22Rv1 (cell line): Measurements from ENCODE around the gene GAS1.

Experiments used
- H3K27ac ChIP-seq: fragments of 450-650 bp; 2 replicates; pipeline ENCODE4 v1.5.1; 2017
- ZFX ChIP-seq: fragments of 450-650 bp; IDR thresholded peaks from 2 replicates; pipeline ENCODE4 v1.6.1; 2017; ENCODE audit warnings: antibody characterized with exemption, borderline replicate concordance
- TF ChIP-seq, protein P1 (sequence below): fragments of 450-650 bp; IDR thresholded peaks from 2 replicates; pipeline ENCODE4 v1.5.1; 2017; ENCODE audit warnings: mild to moderate bottlenecking

The GAS1 gene

DNA sequence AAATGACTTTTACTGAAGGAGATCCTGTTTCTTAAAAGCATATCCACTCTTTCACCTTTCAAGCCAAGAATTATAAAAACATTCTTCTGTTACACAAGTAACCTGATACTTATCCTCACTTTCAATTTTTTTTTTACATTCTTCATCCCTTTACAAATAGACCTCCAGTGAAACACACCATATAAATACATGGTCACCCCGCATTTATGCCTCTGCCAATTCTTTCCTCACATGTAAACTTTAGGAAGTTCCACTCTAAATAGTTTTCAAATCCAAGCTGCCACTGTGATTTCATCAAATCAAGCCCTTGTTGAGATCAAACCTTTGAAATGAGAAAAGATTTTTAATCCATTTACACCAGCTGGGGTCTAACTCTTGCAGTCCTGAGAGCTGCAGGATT, 40.0 kb downstream of the GAS1 start:
- TF ChIP-seq, protein P1, sequence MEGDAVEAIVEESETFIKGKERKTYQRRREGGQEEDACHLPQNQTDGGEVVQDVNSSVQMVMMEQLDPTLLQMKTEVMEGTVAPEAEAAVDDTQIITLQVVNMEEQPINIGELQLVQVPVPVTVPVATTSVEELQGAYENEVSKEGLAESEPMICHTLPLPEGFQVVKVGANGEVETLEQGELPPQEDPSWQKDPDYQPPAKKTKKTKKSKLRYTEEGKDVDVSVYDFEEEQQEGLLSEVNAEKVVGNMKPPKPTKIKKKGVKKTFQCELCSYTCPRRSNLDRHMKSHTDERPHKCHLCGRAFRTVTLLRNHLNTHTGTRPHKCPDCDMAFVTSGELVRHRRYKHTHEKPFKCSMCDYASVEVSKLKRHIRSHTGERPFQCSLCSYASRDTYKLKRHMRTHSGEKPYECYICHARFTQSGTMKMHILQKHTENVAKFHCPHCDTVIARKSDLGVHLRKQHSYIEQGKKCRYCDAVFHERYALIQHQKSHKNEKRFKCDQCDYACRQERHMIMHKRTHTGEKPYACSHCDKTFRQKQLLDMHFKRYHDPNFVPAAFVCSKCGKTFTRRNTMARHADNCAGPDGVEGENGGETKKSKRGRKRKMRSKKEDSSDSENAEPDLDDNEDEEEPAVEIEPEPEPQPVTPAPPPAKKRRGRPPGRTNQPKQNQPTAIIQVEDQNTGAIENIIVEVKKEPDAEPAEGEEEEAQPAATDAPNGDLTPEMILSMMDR = no peak
- no peak for TF ChIP-seq ZFX
- no peak overlapping the region for H3K27ac ChIP-seq

DNA sequence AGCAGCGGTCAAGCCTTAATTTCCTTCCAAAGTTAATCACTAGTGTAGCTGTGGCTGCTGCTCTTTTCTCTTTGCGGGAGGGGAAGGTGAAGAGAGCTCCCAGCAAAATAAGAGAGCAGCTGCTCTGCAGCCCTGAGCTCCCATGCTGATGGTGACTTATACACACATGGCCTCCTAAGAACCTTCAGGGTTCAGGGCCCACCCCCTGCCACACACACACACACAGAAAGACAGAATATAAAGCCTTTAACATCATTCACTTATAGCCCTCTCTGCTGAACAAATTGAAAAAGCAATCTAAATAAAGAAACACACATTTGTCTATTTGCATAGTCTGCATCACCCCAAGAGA, 43.6 kb downstream of the GAS1 start:
- no peak overlapping the region for H3K27ac ChIP-seq
- TF ChIP-seq ZFX = no peak
- TF ChIP-seq, protein P1 = no peak

- H3K27ac ChIP-seq = no peak overlapping the region
- TF ChIP-seq ZFX = no peak
- TF ChIP-seq, protein P1 = no peak
Measured at GRCh38 chr9:86902991-86903733, 44.1 kb downstream of the GAS1 start.

DNA sequence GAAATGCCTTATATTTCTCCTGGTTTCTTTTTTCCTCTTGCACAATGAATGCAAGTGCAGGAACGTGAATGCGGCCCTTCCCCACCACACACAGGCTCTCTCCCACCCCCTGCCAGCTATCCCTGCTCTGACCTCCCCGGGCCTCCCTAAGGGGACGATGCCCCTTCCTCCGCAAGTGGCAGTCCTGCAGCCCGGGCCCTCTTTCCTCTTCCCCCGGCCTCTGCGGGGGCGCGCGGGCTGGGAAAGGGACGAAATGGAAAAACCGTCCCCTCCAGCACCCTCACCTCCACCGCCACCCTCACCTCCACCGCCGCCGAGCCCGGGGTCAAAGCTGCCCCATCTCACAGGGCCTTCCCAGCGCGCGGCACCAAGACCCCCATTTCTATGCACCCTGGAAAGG, 44.7 kb downstream of the GAS1 start:
- H3K27ac ChIP-seq = no peak overlapping the region
- no peak for TF ChIP-seq ZFX
- TF ChIP-seq, protein P1 = no peak

- H3K27ac ChIP-seq = no peak overlapping the region
- TF ChIP-seq, protein P1 = no peak
- TF ChIP-seq ZFX = no peak
Measured at GRCh38 chr9:86902176-86902575, 45.1 kb downstream of the GAS1 start.

GRCh38 chr9:86901511-86901910, 45.8 kb downstream of the GAS1 start:
- TF ChIP-seq, protein P1 = no peak
- TF ChIP-seq ZFX = no peak
- no peak overlapping the region for H3K27ac ChIP-seq
